HG02610 (cell line): Measurements from ENCODE around the gene ATM.
A peak's percentile ranks its signal among the peaks of the same experiment; 100 is the strongest.
"Not testable (repeated sequence)": the region's sequence is repeated elsewhere in the genome, so short reads cannot be mapped to it uniquely, and the experiment has no call there.

Experiments
- ATAC-seq: cut with Tn5 transposase; IDR thresholded peaks from one replicate; pipeline ENCODE4 v1.9.1; 2021; ENCODE audit warnings: mild to moderate bottlenecking, moderate library complexity; ENCODE audit not compliant: unreplicated experiment

The ATM gene

GRCh38 chr11:108221911-108222573 lies 825 bp upstream of the ATM start:
- no peak for ATAC-seq

GRCh38 chr11:108223348-108224149 lies 682 bp downstream of the ATM start:
- ATAC-seq: peak; percentile 38

GRCh38 chr11:108224366-108224765 lies 1.5 kb downstream of the ATM start:
- no peak for ATAC-seq

- ATAC-seq: no peak
Observed at GRCh38 chr11:108224911-108225786, 2.3 kb downstream of the ATM start.

GRCh38 chr11:108226036-108226435 lies 3.2 kb downstream of the ATM start:
- ATAC-seq: no peak

- no peak for ATAC-seq
Observed at GRCh38 chr11:108228251-108228650, 5.4 kb downstream of the ATM start.

GRCh38 chr11:108233277-108233945 lies 10.5 kb downstream of the ATM start:
- ATAC-seq: no peak

GRCh38 chr11:108235192-108235591 lies 12.3 kb downstream of the ATM start:
- no peak for ATAC-seq

GRCh38 chr11:108235633-108236032 lies 12.8 kb downstream of the ATM start:
- no peak for ATAC-seq

- ATAC-seq: peak; percentile 60
Observed at GRCh38 chr11:108237058-108237481, 14.2 kb downstream of the ATM start.

GRCh38 chr11:108239076-108239475 lies 16.2 kb downstream of the ATM start:
- no peak for ATAC-seq

GRCh38 chr11:108241330-108242037 lies 18.6 kb downstream of the ATM start:
- no peak for ATAC-seq

GRCh38 chr11:108242422-108242821 lies 19.6 kb downstream of the ATM start:
- no peak for ATAC-seq

- no peak for ATAC-seq
Observed at GRCh38 chr11:108246308-108246707, 23.4 kb downstream of the ATM start.

- ATAC-seq: no peak
Observed at GRCh38 chr11:108246885-108247284, 24.0 kb downstream of the ATM start.

GRCh38 chr11:108253176-108253575 lies 30.3 kb downstream of the ATM start:
- ATAC-seq: no peak

- ATAC-seq: no peak
Observed at GRCh38 chr11:108269583-108269982, 46.7 kb downstream of the ATM start.

GRCh38 chr11:108276985-108277616 lies 54.2 kb downstream of the ATM start:
- ATAC-seq: not testable (repeated sequence)

GRCh38 chr11:108278546-108278945 lies 55.7 kb downstream of the ATM start:
- no peak for ATAC-seq

GRCh38 chr11:108278954-108279353 lies 56.1 kb downstream of the ATM start:
- no peak for ATAC-seq
